Measurements from ENCODE around the gene INPP4B.
A peak's percentile ranks its signal among the peaks of the same experiment; 100 is the strongest.

Gene INPP4B

DNA sequence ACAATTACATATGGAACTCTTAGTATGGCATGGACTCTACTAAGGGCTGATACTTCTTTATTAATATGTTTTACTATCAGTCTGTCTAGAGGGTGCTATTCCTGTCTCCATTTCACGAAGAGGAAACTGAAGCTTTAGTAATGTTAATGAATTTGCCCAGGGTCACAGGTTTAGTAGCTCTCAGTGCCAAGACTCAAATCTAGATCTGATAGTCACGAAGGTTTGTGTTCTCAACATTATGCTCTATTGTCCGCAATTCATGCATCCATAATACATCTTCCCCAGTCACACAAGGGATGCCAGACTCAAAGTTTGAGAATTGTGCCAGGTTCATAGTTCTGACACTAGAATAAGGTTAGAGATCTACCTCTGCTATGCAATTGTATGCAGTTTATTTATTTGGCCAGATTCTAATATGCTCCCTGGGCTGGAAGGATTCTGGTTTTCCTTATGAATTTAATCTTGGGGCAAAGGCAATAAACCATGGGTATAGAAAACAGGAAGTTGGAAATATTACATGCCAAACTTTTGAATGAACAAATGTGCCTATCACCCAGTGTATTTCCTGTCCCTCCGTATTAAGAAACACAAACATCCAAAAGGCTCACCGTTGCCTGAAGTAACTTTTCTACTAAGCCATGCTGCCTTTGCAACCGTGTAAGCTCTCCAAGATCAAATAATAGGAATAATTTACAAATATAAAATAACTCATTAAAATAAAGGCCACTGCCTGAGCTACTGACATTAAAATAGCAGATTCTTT lies 478.5 kb downstream of the INPP4B start:
- H3K9me3 Mint-ChIP-seq: peaks cover 11% of the 10 kb centered on the region
- H3K4me3 Mint-ChIP-seq: no peak overlapping the region
- H3K27me3 Mint-ChIP-seq (ENCODE audit: low read depth): no peaks in the 10 kb centered on the region
- peaks cover 15% of the 10 kb centered on the region for H3K36me3 Mint-ChIP-seq (ENCODE audit: low read depth)
- H3K27ac Mint-ChIP-seq: peak overlapping the region in 2 of 3 experiments; percentile 19 to 22
- H3K4me1 Mint-ChIP-seq: peaks cover 35% of the 10 kb centered on the region
- TF ChIP-seq, protein P1, sequence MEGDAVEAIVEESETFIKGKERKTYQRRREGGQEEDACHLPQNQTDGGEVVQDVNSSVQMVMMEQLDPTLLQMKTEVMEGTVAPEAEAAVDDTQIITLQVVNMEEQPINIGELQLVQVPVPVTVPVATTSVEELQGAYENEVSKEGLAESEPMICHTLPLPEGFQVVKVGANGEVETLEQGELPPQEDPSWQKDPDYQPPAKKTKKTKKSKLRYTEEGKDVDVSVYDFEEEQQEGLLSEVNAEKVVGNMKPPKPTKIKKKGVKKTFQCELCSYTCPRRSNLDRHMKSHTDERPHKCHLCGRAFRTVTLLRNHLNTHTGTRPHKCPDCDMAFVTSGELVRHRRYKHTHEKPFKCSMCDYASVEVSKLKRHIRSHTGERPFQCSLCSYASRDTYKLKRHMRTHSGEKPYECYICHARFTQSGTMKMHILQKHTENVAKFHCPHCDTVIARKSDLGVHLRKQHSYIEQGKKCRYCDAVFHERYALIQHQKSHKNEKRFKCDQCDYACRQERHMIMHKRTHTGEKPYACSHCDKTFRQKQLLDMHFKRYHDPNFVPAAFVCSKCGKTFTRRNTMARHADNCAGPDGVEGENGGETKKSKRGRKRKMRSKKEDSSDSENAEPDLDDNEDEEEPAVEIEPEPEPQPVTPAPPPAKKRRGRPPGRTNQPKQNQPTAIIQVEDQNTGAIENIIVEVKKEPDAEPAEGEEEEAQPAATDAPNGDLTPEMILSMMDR (IDR thresholded peaks at IDR 0.05; ENCODE audit: unreplicated experiment in 3 of 3): no peak

DNA sequence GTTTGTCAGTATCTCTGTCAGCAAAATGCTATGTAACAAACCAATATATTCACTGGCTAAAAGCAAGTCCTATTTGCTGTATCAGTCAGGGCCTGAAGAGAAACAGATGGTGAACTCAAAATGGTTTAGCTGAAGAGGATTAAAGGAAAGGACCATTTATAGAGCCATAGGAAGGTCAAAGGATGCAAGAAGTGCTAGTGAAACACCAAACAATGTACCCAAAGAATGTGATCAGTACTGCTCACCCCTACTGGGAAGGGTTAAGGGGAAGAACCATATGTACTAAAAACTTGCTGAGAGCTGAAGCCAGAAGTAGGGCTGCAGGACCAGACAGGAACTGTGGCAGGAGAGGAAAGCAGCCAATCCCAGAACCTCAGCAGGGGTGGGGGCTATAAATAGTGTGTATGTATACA lies 479.3 kb downstream of the INPP4B start:
- peaks cover 15% of the 10 kb centered on the region for H3K9me3 Mint-ChIP-seq
- H3K27ac Mint-ChIP-seq: peak overlapping the region; percentile 11 to 48 (median 19)

DNA sequence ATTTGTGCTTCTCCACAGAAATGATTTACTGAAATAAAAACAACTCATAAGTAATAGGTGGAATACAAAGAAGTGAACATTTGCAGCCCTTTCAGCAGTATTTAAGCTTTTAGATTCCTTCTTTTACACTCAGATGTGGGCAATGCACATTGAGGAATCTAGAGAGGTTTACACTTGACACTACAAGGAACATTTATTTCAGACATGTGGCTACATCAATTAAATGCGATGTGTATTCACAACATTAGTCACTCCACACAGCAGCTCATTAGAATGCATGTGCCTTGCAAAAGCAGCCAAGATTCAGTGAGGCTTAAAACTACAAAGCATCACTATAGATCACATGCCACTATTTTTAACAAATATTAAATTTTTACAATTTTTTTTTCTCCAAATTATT lies 480.7 kb downstream of the INPP4B start:
- peak overlapping the region; percentile 1 to 38 (median 29) for H3K27ac Mint-ChIP-seq
- H3K9me3 Mint-ChIP-seq: peaks cover 9% of the 10 kb centered on the region
- H3K36me3 Mint-ChIP-seq (ENCODE audit: low read depth): peaks cover 11% of the 10 kb centered on the region
- no peak overlapping the region for H3K4me3 Mint-ChIP-seq
- TF ChIP-seq, protein P1 (IDR thresholded peaks at IDR 0.05; ENCODE audit: unreplicated experiment in 3 of 3): no peak
- H3K4me1 Mint-ChIP-seq: peaks cover 33% of the 10 kb centered on the region
- no peaks in the 10 kb centered on the region for H3K27me3 Mint-ChIP-seq (ENCODE audit: low read depth)

More for the DNA sequence above, 479.3 kb downstream of the INPP4B start:
- TF ChIP-seq, protein P1 (IDR thresholded peaks at IDR 0.05; ENCODE audit: unreplicated experiment in 3 of 3): no peak
- Mint-ChIP-seq H3K36me3 (ENCODE audit: low read depth) (peaks cover 19% of the 10 kb centered on the region), H3K4me1 (peaks cover 33% of the 10 kb centered on the region), H3K27me3 (ENCODE audit: low read depth) (no peaks in the 10 kb centered on the region), H3K4me3 (no peak overlapping the region)

DNA sequence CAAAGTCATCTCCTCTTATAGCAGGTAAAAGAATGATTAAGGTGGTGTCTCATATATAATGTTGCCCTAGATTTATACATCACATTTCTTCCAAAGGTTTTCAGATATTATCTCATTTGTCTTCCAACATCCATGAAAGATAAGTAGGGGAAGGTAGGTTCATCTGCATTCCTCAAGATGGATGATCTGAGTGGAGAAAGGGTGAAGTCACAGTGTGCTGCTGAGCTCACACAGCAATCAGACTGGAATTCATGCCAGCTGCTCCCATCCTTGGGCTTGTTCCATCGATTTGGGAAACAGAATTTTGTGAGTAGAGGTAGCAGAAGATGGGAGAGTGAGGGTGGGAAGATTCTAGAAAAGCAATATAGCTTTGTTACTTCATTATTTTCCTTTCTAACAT lies 482.4 kb downstream of the INPP4B start:
- H3K27me3 Mint-ChIP-seq (ENCODE audit: low read depth): no peaks in the 10 kb centered on the region

DNA sequence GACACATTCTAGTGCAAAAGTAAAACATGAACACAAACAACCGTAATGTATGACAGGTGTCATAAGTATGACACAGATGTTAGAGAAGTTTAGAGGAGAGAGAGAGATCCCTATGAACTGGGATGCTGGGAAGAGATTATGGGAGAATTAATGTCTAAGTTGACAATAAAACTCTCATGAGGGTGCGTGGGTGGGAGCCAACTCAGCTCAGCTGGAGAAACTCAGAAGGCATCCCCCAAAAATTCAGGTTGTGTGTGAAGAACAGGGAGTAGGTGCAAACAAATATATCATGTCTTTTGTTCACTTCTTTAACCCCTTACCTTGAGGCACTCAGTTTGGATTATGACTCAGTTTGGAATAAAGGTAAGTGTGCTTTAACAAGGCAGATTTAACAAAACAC lies 484.1 kb downstream of the INPP4B start:
- Mint-ChIP-seq H3K27me3 (ENCODE audit: low read depth) (no peaks in the 10 kb centered on the region), H3K9me3 (peaks cover 5% of the 10 kb centered on the region), H3K4me1 (peaks cover 25% of the 10 kb centered on the region), H3K27ac (no peak overlapping the region), H3K4me3 (no peak overlapping the region), H3K36me3 (ENCODE audit: low read depth) (peaks cover 6% of the 10 kb centered on the region)
- TF ChIP-seq, protein P1 (IDR thresholded peaks at IDR 0.05; ENCODE audit: unreplicated experiment in 3 of 3): no peak

More for the DNA sequence above, 482.4 kb downstream of the INPP4B start:
- Mint-ChIP-seq H3K27ac (no peak overlapping the region), H3K4me1 (peaks cover 33% of the 10 kb centered on the region), H3K4me3 (no peak overlapping the region), H3K36me3 (ENCODE audit: low read depth) (peaks cover 8% of the 10 kb centered on the region), H3K9me3 (peaks cover 7% of the 10 kb centered on the region)
- TF ChIP-seq, protein P1 (IDR thresholded peaks at IDR 0.05; ENCODE audit: unreplicated experiment in 3 of 3): no peak

DNA sequence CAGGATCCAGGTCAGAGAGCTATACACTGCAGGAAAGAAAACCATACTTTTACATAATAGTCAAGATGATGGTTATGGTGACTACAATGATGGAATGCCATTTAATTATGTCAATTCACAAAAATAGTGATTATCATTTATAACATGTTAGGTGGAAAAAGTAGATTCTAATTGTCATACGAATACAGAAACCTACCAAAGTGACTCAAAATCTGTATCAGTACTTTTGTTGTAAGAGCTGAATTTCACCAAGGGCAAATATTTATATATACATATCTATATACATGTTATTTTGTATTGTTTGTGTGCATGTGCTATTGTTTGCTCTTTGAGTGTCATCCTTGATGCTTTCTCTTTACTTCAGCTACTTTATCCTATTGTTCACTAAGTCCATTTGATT lies 485.4 kb downstream of the INPP4B start:
- Mint-ChIP-seq H3K27ac (no peak overlapping the region), H3K4me3 (no peak overlapping the region), H3K27me3 (ENCODE audit: low read depth) (no peaks in the 10 kb centered on the region), H3K4me1 (peaks cover 21% of the 10 kb centered on the region), H3K9me3 (peaks cover 5% of the 10 kb centered on the region), H3K36me3 (ENCODE audit: low read depth) (peaks cover 6% of the 10 kb centered on the region)
- TF ChIP-seq, protein P1 (IDR thresholded peaks at IDR 0.05; ENCODE audit: unreplicated experiment in 3 of 3): no peak

Data from nephron (organoid).